ENCODE measurements around the gene SPAG16.

The SPAG16 gene

DNA sequence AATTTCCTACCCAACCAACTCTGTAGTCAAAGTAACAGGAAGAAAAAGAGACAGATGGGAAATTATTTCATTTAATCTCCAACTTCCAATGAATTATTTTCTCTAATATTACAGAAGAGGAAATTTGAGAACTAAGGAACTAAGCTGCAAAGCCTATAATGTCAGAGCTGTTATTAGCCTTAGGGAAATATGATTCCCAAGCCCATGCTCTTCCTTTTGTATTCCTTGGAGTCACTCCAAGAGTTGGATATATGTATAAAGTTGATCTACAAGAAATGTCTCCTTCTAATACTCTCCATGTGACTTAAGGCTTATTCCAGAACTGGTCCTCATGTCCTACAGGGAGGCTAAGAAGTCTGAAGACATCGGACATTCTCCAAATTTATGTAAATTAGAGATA lies 1095.0 kb downstream of the SPAG16 start:
- TF ChIP-seq CTCF (conservative IDR thresholded peaks at IDR 0.05; ENCODE audit: control insufficient read depth, insufficient read depth, low read depth, low read length), result no peak
- DNase-seq (ENCODE audit: low read depth), result no peak
- no peak overlapping the region for H3K4me3 ChIP-seq (ENCODE audit: control insufficient read depth, low read depth, low read length)

- DNase-seq (ENCODE audit: low read depth), result no peak
- no peak overlapping the region for H3K4me3 ChIP-seq (ENCODE audit: control insufficient read depth, low read depth, low read length)
- no peak for TF ChIP-seq CTCF (conservative IDR thresholded peaks at IDR 0.05; ENCODE audit: control insufficient read depth, insufficient read depth, low read depth, low read length)
These were observed 1096.4 kb downstream of the SPAG16 start for GRCh38 chr2:214380681-214381080.

DNA sequence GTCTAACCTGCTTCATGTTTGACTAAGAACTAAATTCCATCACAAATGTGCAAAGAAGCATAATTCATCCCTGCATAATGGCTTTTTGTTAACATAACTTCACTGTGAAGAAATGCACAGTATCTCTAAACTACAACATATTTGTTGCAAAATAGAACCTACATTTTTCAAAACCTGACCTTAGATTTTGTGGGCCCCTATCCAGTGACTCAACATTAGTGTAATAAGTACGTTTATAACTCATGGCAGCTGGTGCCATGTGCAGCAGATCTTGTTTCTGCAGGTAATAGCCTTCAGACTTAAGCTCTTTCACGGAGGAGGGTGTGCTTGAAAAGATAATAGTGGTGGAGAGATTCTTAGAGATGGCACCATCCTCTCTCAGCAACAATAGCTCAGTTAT lies 1098.0 kb downstream of the SPAG16 start:
- H3K4me3 ChIP-seq (ENCODE audit: control insufficient read depth, low read depth, low read length), result no peak overlapping the region
- no peak for DNase-seq (ENCODE audit: low read depth)
- no peak for TF ChIP-seq CTCF (conservative IDR thresholded peaks at IDR 0.05; ENCODE audit: control insufficient read depth, insufficient read depth, low read depth, low read length)

DNA sequence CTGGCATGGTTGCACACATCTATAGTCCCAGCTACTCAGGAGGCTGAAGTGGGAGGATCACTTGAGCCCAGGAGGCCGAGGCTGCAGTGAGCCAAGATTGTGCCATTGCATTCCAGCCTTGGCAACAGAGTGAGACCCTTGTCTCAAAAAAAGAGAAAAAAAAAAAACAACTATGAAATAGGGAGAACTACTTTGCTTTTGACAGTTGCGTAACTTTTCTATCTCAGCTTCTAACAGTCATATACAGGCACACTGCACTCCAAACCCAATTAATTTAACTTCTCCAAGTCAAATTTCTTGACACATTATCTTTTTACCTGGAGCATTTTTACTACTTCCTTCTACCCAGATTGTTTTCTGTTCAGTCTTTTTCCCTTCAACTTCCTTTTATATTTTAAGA lies 1102.5 kb downstream of the SPAG16 start:
- no peak for TF ChIP-seq CTCF (conservative IDR thresholded peaks at IDR 0.05; ENCODE audit: control insufficient read depth, insufficient read depth, low read depth, low read length)
- no peak overlapping the region for H3K4me3 ChIP-seq (ENCODE audit: control insufficient read depth, low read depth, low read length)
- DNase-seq (ENCODE audit: low read depth), result no peak

- TF ChIP-seq CTCF (conservative IDR thresholded peaks at IDR 0.05; ENCODE audit: control insufficient read depth, insufficient read depth, low read depth, low read length), result no peak
- no peak overlapping the region for H3K4me3 ChIP-seq (ENCODE audit: control insufficient read depth, low read depth, low read length)
- DNase-seq (ENCODE audit: low read depth), result no peak
These were observed 1105.1 kb downstream of the SPAG16 start for GRCh38 chr2:214389334-214389733.

GRCh38 chr2:214393796-214394195 lies 1109.5 kb downstream of the SPAG16 start:
- no peak for TF ChIP-seq CTCF (conservative IDR thresholded peaks at IDR 0.05; ENCODE audit: control insufficient read depth, insufficient read depth, low read depth, low read length)
- H3K4me3 ChIP-seq (ENCODE audit: control insufficient read depth, low read depth, low read length), result no peak overlapping the region
- DNase-seq (ENCODE audit: low read depth), result no peak

GRCh38 chr2:214395040-214395439 lies 1110.8 kb downstream of the SPAG16 start:
- DNase-seq (ENCODE audit: low read depth), result no peak
- no peak overlapping the region for H3K4me3 ChIP-seq (ENCODE audit: control insufficient read depth, low read depth, low read length)
- no peak for TF ChIP-seq CTCF (conservative IDR thresholded peaks at IDR 0.05; ENCODE audit: control insufficient read depth, insufficient read depth, low read depth, low read length)
